H1 (cell line): Measurements from ENCODE around the gene SCAMP4. TPM values are rescaled to one million over a fixed set of nuclear protein-coding genes. Genes with fewer than 3 reads are reported as not detected.

ENCODE experiments used
- CTCF ChIA-PET: fragments of 300-600 bp; sonication (Branson Sonifier 250); formaldehyde crosslinking; loops from one replicate; lab custom pipeline; 2021; ENCODE audit not compliant: partially characterized antibody; lab: Charles Lee
- POLR2A ChIA-PET: fragments of 300-600 bp; sonication (Branson Sonifier 250); formaldehyde crosslinking; loops from one replicate; lab custom pipeline; 2021; ENCODE audit warnings: inconsistent platforms; ENCODE audit not compliant: partially characterized antibody; lab: Charles Lee
- DNase-seq, 2 experiments: peaks; one replicate each; pipeline versions ENCODE4 v3.0.0 to v3.0.0-alpha.2; 2010 to 2022; ENCODE audit warnings: low spot score in 2 of 2, low read depth in 1 of 2, mixed read lengths in 1 of 2
- FAIRE-seq: peaks from 2 replicates; lab custom pipeline; 2011; peaks lifted over from hg19 to GRCh38; lab: Jason Lieb, UNC
- H2AFZ ChIP-seq: 2 replicates; pipeline ENCODE4 v1.8.1; 2012; ENCODE audit warnings: low read length, inconsistent platforms
- H2AK5ac ChIP-seq: 2 replicates; pipeline ENCODE4 v1.6.1; 2013; ENCODE audit warnings: low read depth, low read length
- H2BK120ac ChIP-seq: replicated peaks from 2 replicates; pipeline ENCODE3; 2013; ENCODE audit warnings: low read depth, low read length, inconsistent platforms
- H2BK12ac ChIP-seq: 2 replicates; pipeline ENCODE4 v1.6.1; 2013; ENCODE audit warnings: low read depth, low read length
- H2BK15ac ChIP-seq: 2 replicates; pipeline ENCODE4 v1.6.1; 2013; ENCODE audit warnings: low read length
- H2BK20ac ChIP-seq: 2 replicates; pipeline ENCODE4 v1.6.1; 2013; ENCODE audit warnings: low read length
- H2BK5ac ChIP-seq: 2 replicates; pipeline ENCODE4 v1.6.1; 2013; ENCODE audit warnings: low read depth, low read length
- H3K14ac ChIP-seq: 2 replicates; pipeline ENCODE4 v1.6.1; 2013; ENCODE audit warnings: inconsistent platforms; ENCODE audit not compliant: insufficient read length
- H3K18ac ChIP-seq: 2 replicates; pipeline ENCODE4 v1.6.1; 2013; ENCODE audit warnings: low read length; ENCODE audit errors: extremely low read depth
- H3K23ac ChIP-seq: 2 replicates; pipeline ENCODE4 v1.6.1; 2013; ENCODE audit warnings: inconsistent platforms; ENCODE audit not compliant: insufficient read length
- H3K23me2 ChIP-seq: 2 replicates; pipeline ENCODE4 v1.6.1; 2013; ENCODE audit warnings: low read depth, low read length
- H3K27ac ChIP-seq: 2 replicates; pipeline ENCODE4 v1.6.1; 2011; ENCODE audit warnings: low read depth, low read length, inconsistent platforms
- H3K27me3 ChIP-seq, 4 experiments: replicated peaks in 1 of 4; 1 replicate in 1 of 4; 2 replicates in 3 of 4; pipeline versions ENCODE4 v1.6.1 to v1.8.1; 2011 to 2013; ENCODE audit warnings: low read length in 3 of 4, mild to moderate bottlenecking in 3 of 4, inconsistent platforms in 2 of 4, mixed read lengths in 2 of 4, moderate library complexity in 1 of 4; ENCODE audit not compliant: control insufficient read depth in 3 of 4, insufficient read depth in 3 of 4; ENCODE audit errors: extremely low read depth in 1 of 4
- H3K36me3 ChIP-seq, 4 experiments: 2 replicates each; pipeline versions ENCODE4 v1.6.1 to v1.8.1; 2011 to 2013; ENCODE audit warnings: mild to moderate bottlenecking in 4 of 4, low read length in 3 of 4, moderate library complexity in 2 of 4, control low read depth in 1 of 4, inconsistent platforms in 1 of 4; ENCODE audit not compliant: insufficient read depth in 4 of 4, control insufficient read depth in 2 of 4
- H3K4ac ChIP-seq: replicated peaks from 2 replicates; pipeline ENCODE3; 2013; ENCODE audit warnings: low read length, low read depth, mixed read lengths, inconsistent platforms; ENCODE audit not compliant: insufficient read length
- H3K4me1 ChIP-seq, 4 experiments: replicated peaks in 1 of 4; 1 replicate in 1 of 4; 2 replicates in 3 of 4; pipeline versions ENCODE4 v1.6.1 to v1.8.1; 2011 to 2013; ENCODE audit warnings: low read length in 3 of 4, inconsistent platforms in 2 of 4, mixed read lengths in 1 of 4; ENCODE audit not compliant: insufficient read depth in 4 of 4, control insufficient read depth in 3 of 4
- H3K4me2 ChIP-seq, 2 experiments: 2 replicates each; pipeline versions ENCODE4 v1.6.1 to v1.8.1; 2011 to 2013; ENCODE audit warnings: low read depth in 2 of 2, low read length in 2 of 2, control low read depth in 1 of 2, inconsistent platforms in 1 of 2, mild to moderate bottlenecking in 1 of 2; ENCODE audit not compliant: insufficient read depth in 1 of 2
- H3K4me3 ChIP-seq, 4 experiments: fragments of 200-600, 300-600 bp in 1 of 4; sonication (generic), shearing (Covaris generic), sonication (Bioruptor Twin) in 1 of 4; 2 replicates each; pipeline versions ENCODE4 v1.5.1 to v1.8.1; 2011 to 2016; ENCODE audit warnings: low read length in 4 of 4, low read depth in 3 of 4, control low read depth in 2 of 4, inconsistent platforms in 2 of 4, mild to moderate bottlenecking in 2 of 4, mixed read lengths in 1 of 4, moderate library complexity in 1 of 4; ENCODE audit not compliant: insufficient read depth in 2 of 4; ENCODE audit errors: extremely low read depth in 1 of 4
- H3K56ac ChIP-seq: replicated peaks from 2 replicates; pipeline ENCODE3; 2013; ENCODE audit warnings: low read depth, mild to moderate bottlenecking, mixed read lengths, low read length, inconsistent platforms; ENCODE audit not compliant: insufficient read length
- H3K79me1 ChIP-seq: 2 replicates; pipeline ENCODE4 v1.6.1; 2013; ENCODE audit warnings: low read depth, low read length, control low read depth
- H3K79me2 ChIP-seq, 2 experiments: 2 replicates each; pipeline versions ENCODE4 v1.6.1 to v1.8.1; 2012 to 2013; ENCODE audit warnings: low read length in 2 of 2, mild to moderate bottlenecking in 2 of 2, inconsistent platforms in 1 of 2; ENCODE audit not compliant: insufficient read depth in 2 of 2, control insufficient read depth in 1 of 2
- H3K9ac ChIP-seq, 4 experiments: replicated peaks in 1 of 4; 1 replicate in 1 of 4; 2 replicates in 3 of 4; pipeline versions ENCODE4 v1.6.1 to v1.8.1; 2011 to 2013; ENCODE audit warnings: low read depth in 3 of 4, low read length in 3 of 4, control low read depth in 2 of 4, mild to moderate bottlenecking in 2 of 4, moderate library complexity in 2 of 4, inconsistent platforms in 1 of 4; ENCODE audit errors: extremely low read depth in 1 of 4
- H3K9me3 ChIP-seq, 2 experiments: 2 replicates each; pipeline versions ENCODE4 v1.6.1 to v1.8.1; 2012 to 2013; ENCODE audit warnings: mild to moderate bottlenecking in 2 of 2, moderate library complexity in 2 of 2, control low read depth in 1 of 2, inconsistent platforms in 1 of 2, low read depth in 1 of 2, low read length in 1 of 2, mixed read lengths in 1 of 2; ENCODE audit not compliant: insufficient read depth in 2 of 2
- H4K20me1 ChIP-seq, 2 experiments: replicated peaks in 1 of 2; 2 replicates each; pipeline versions ENCODE3 to v1.8.1; 2011 to 2013; ENCODE audit warnings: inconsistent platforms in 2 of 2, low read length in 2 of 2, mild to moderate bottlenecking in 1 of 2; ENCODE audit not compliant: insufficient read depth in 2 of 2, control insufficient read depth in 1 of 2
- H4K5ac ChIP-seq: 2 replicates; pipeline ENCODE4 v1.6.1; 2013; ENCODE audit warnings: low read length, low read depth, mixed read lengths, inconsistent platforms; ENCODE audit not compliant: insufficient read length
- H4K8ac ChIP-seq: 2 replicates; pipeline ENCODE4 v1.8.0; 2013; ENCODE audit warnings: mild to moderate bottlenecking, moderate library complexity, low read length, inconsistent platforms; ENCODE audit not compliant: insufficient read depth; ENCODE audit errors: extremely low read depth
- H4K91ac ChIP-seq: replicated peaks from 2 replicates; pipeline ENCODE3; 2013; ENCODE audit warnings: low read length, mixed read lengths, inconsistent platforms; ENCODE audit not compliant: insufficient read length
- ASH2L ChIP-seq: fragments of 200-600, 300-600 bp; sonication (generic); IDR thresholded peaks from one replicate; pipeline ENCODE4 v1.7.1; 2017; ENCODE audit warnings: low read length
- SIX5 ChIP-seq: IDR thresholded peaks from 2 replicates; pipeline ENCODE4 v1.6.1; 2011; ENCODE audit warnings: mild to moderate bottlenecking, low read depth, low read length
- TAF1 ChIP-seq: IDR thresholded peaks from 2 replicates; pipeline ENCODE4 v1.6.1; 2011; ENCODE audit warnings: mild to moderate bottlenecking, low read depth, low read length
- TBP ChIP-seq: IDR thresholded peaks from 2 replicates; pipeline ENCODE4 v1.6.1; 2011; ENCODE audit warnings: low read depth, low read length, improper control_type of control experiment
- WGBS, 2 experiments: shearing (Covaris generic) in 1 of 2; methylation state at CpG; one replicate each; pipeline versions ENCODE4 v1.1.6 to v1.1.7; 2013 to 2015; ENCODE audit warnings: low lambda C conversion rate in 2 of 2, mixed read lengths in 2 of 2, inconsistent platforms in 1 of 2, low coverage in 1 of 2, missing lambda C conversion rate in 1 of 2; ENCODE audit not compliant: insufficient replicate concordance in 2 of 2, insufficient coverage in 1 of 2, insufficient read length in 1 of 2; ENCODE audit errors: extremely low coverage in 1 of 2, missing lambda C conversion rate in 1 of 2; 5-methylcytosine and 5-hydroxymethylcytosine counted together
- polyA plus RNA-seq, 7 experiments: library from polyadenylated mRNA; depleted of rRNA in 3 of 7; stranded (reverse) in 5 of 7; unstranded in 2 of 7; fragments of >200 nt in 5 of 7; fragments of 200-250 nt in 2 of 7; gene quantifications; 1 replicate in 5 of 7; 2 replicates in 1 of 7; 4 replicates in 1 of 7; pipeline versions ENCODE4 v1.2.1 to v1.2.3, GENCODE V29; 2011 to 2013; ENCODE audit warnings: missing spikeins in 2 of 7, mixed read lengths in 2 of 7
- total RNA-seq: library from RNA; stranded (reverse); fragmentation: NEBNext Ultra II Directional; extraction: Animal tissue kit (Norgen Biotek cat#: 25700); gene quantifications from 2 replicates; pipeline ENCODE4 v1.2.1, GENCODE V29; 2021

SCAMP4 gene
- total and polyA plus RNA-seq, 2 of the 8 experiments (the other 6 are each of a cell fraction or from before 2014, with no cell fraction given), result 17.1 to 61.4 TPM

- Histone ChIP-seq H2AK5ac (no peak overlapping the region), H3K79me1 (peaks cover 4% of the 10 kb centered on the region), H2AFZ (no peak overlapping the region), H4K20me1 (peaks cover 0 to 7% of the 10 kb centered on the region in 2 experiments), H3K4me3 (peak overlapping the region; percentile 86 to 91 (median 88); a peak in 7 of 8 replicates), H3K4me1 (peaks cover 0 to 7% (median 2%) of the 10 kb centered on the region in 4 experiments; a peak in 5 of 7 replicates), H4K91ac (no peak overlapping the region), H3K27ac (no peak overlapping the region), H4K5ac (no peak overlapping the region), H3K9ac (peak overlapping the region in 1 of 4 experiments; percentile 39; a peak in 1 of 7 replicates), H3K18ac (no peak overlapping the region), H3K36me3 (no peaks in the 10 kb centered on the region), H4K8ac (no peak overlapping the region), H3K27me3 (no peaks in the 10 kb centered on the region), H3K79me2 (peaks cover 0 to 33% of the 10 kb centered on the region in 2 experiments; a peak in 3 of 4 replicates), H3K9me3 (no peaks in the 10 kb centered on the region), H2BK5ac (no peak overlapping the region), H2BK120ac (no peak overlapping the region), H3K56ac (no peak overlapping the region), H2BK12ac (no peak overlapping the region), H2BK15ac (no peak overlapping the region), H3K4me2 (peak overlapping the region; percentile 89 to 99), H3K23me2 (peaks cover 14% of the 10 kb centered on the region), H3K23ac (no peak overlapping the region), H3K14ac (no peak overlapping the region), H3K4ac (no peak overlapping the region), H2BK20ac (no peak overlapping the region)
- TF ChIP-seq ASH2L (no peak), TBP (no peak), SIX5 (no peak), TAF1 (no peak)
- 56% methylated on average over 16 of the region's 16 CpGs; no CpG with 5 or more reads in 1 of the 2 experiments for WGBS, 2 experiments
- ChIA-PET CTCF (interaction anchor here (0.6 to 2.4 kb wide), 5 partner anchors 10 to 177 kb away, joined by 3 to 12 read pairs (median 3); no protein-coding TSS in a partner anchor), POLR2A (interaction anchor here (0.9 to 2.6 kb wide), 5 partner anchors 8 to 29 kb away, joined by 3 to 13 read pairs (median 9); partner anchors contain the start of gene ABHD17A)
- FAIRE-seq (peak; percentile 50), DNase-seq (no peak)
Observed at GRCh38 chr19:1874554-1875185, 30.5 kb upstream of the SCAMP4 start.
